MM.1S (cell line): ENCODE measurements around the gene PPP6R1.

ENCODE experiments used
- DNase-seq: peaks from one replicate; pipeline ENCODE4 v3.0.0-alpha.2; 2015
- H2AFZ ChIP-seq: fragments of 300-600 bp; sonication (generic); 2 replicates; pipeline ENCODE4 v1.6.0; 2016; ENCODE audit warnings: antibody characterized with exemption, low read length
- H3F3A ChIP-seq: fragments of 300-600 bp; sonication (generic); 2 replicates; pipeline ENCODE4 v1.6.1; 2016; ENCODE audit warnings: mild to moderate bottlenecking, antibody characterized with exemption, low read length, moderate library complexity, mixed read lengths; ENCODE audit not compliant: insufficient read depth
- H3K27ac ChIP-seq: fragments of 300-600 bp; sonication (generic); 2 replicates; pipeline ENCODE4 v1.5.1; 2016; ENCODE audit warnings: mild to moderate bottlenecking, low read length
- H3K27me3 ChIP-seq: fragments of 300-600 bp; sonication (generic); replicated peaks from 2 replicates; pipeline ENCODE4 v1.6.0; 2016; ENCODE audit warnings: low read length; ENCODE audit not compliant: insufficient read depth
- H3K36me3 ChIP-seq: fragments of 300-600 bp; sonication (generic); replicated peaks from 2 replicates; pipeline ENCODE4 v1.6.1; 2016; ENCODE audit warnings: mild to moderate bottlenecking, low read length, mixed read lengths; ENCODE audit not compliant: insufficient read depth
- H3K4me1 ChIP-seq: fragments of 300-600 bp; sonication (generic); 2 replicates; pipeline ENCODE4 v1.6.1; 2016; ENCODE audit warnings: low read length, mixed read lengths
- H3K4me2 ChIP-seq: fragments of 300-600 bp; sonication (generic); 2 replicates; pipeline ENCODE4 v1.6.0; 2016; ENCODE audit warnings: low read depth, low read length
- H3K4me3 ChIP-seq: fragments of 300-600 bp; sonication (generic); 2 replicates; pipeline ENCODE4 v1.5.1; 2016; ENCODE audit warnings: low read length, mixed read lengths
- H3K79me2 ChIP-seq: fragments of 300-600 bp; sonication (generic); 2 replicates; pipeline ENCODE4 v1.6.1; 2016; ENCODE audit warnings: mixed run types, low read length, mixed read lengths
- H3K9ac ChIP-seq: fragments of 300-600 bp; sonication (generic); 2 replicates; pipeline ENCODE4 v1.6.1; 2016; ENCODE audit warnings: low read length, mixed read lengths
- H3K9me2 ChIP-seq: fragments of 300-600 bp; sonication (generic); replicated peaks from 2 replicates; pipeline ENCODE4 v1.6.1; 2016; ENCODE audit warnings: mild to moderate bottlenecking, low read length, mixed read lengths; ENCODE audit not compliant: insufficient read depth
- H3K9me3 ChIP-seq: fragments of 300-600 bp; sonication (generic); replicated peaks from 2 replicates; pipeline ENCODE4 v1.6.1; 2016; ENCODE audit warnings: mild to moderate bottlenecking, low read length, mixed read lengths; ENCODE audit not compliant: insufficient read depth
- H4K20me1 ChIP-seq: fragments of 300-600 bp; sonication (generic); 2 replicates; pipeline ENCODE4 v1.6.1; 2016; ENCODE audit warnings: mild to moderate bottlenecking, low read length, moderate library complexity, mixed read lengths; ENCODE audit not compliant: insufficient read depth
- CTCF ChIP-seq: fragments of 300-600 bp; sonication (generic); IDR thresholded peaks from 2 replicates; pipeline ENCODE4 v1.5.1; 2016; ENCODE audit warnings: antibody characterized with exemption, low read length, mixed read lengths
- EZH2 ChIP-seq: fragments of 300-600 bp; sonication (generic); optimal IDR thresholded peaks from 2 replicates; pipeline ENCODE3; 2017; ENCODE audit warnings: low read depth, mild to moderate bottlenecking, antibody characterized with exemption, low read length, mixed read lengths
- EZH2phosphoT487 ChIP-seq: fragments of 300-600 bp; sonication (generic); IDR thresholded peaks from 2 replicates; pipeline ENCODE4 v1.6.1; 2018; ENCODE audit warnings: antibody characterized with exemption, low read length

Gene PPP6R1

GRCh38 chr19:55186080-55186479 lies 72.7 kb downstream of the PPP6R1 start:
- Histone ChIP-seq H3K4me1 (no peaks in the 10 kb centered on the region), H3K27me3 (peaks cover 71% of the 10 kb centered on the region), H3F3A (no peaks in the 10 kb centered on the region), H3K9me2 (no peaks in the 10 kb centered on the region), H4K20me1 (no peaks in the 10 kb centered on the region; the same call in 1 of the 2 replicates), H3K79me2 (no peaks in the 10 kb centered on the region), H3K9ac (no peak overlapping the region), H3K4me3 (no peak overlapping the region), H3K27ac (no peak overlapping the region), H3K4me2 (no peak overlapping the region), H3K36me3 (no peaks in the 10 kb centered on the region), H3K9me3 (no peaks in the 10 kb centered on the region), H2AFZ (no peak overlapping the region)
- TF ChIP-seq EZH2, result no peak
- no peak for TF ChIP-seq EZH2phosphoT487
- TF ChIP-seq CTCF, result no peak
- no peak for DNase-seq

- no peaks in the 10 kb centered on the region for H3K9me2 ChIP-seq
- H3K27me3 ChIP-seq, result peaks cover 95% of the 10 kb centered on the region
- TF ChIP-seq EZH2, result no peak
- no peak for TF ChIP-seq EZH2phosphoT487
- TF ChIP-seq CTCF, result no peak
- H3K4me2 ChIP-seq, result no peak overlapping the region
- no peak overlapping the region for H2AFZ ChIP-seq
- H3K4me1 ChIP-seq, result peaks cover 8% of the 10 kb centered on the region; the same call in 1 of the 2 replicates
- DNase-seq, result no peak
- no peaks in the 10 kb centered on the region for H3F3A ChIP-seq
- no peaks in the 10 kb centered on the region; the same call in 1 of the 2 replicates for H4K20me1 ChIP-seq
- no peaks in the 10 kb centered on the region for H3K9me3 ChIP-seq
- no peak overlapping the region for H3K4me3 ChIP-seq
- no peaks in the 10 kb centered on the region for H3K79me2 ChIP-seq
- H3K9ac ChIP-seq, result no peak overlapping the region
- no peak overlapping the region for H3K27ac ChIP-seq
- no peaks in the 10 kb centered on the region for H3K36me3 ChIP-seq
Measured at GRCh38 chr19:55181740-55182139, 77.1 kb downstream of the PPP6R1 start.
